Renal pelvis (tissue), 3 donors: ENCODE results near the gene ACRBP. TPM values are rescaled to one million over a fixed set of nuclear protein-coding genes. Genes with fewer than 3 reads are reported as not detected.

Source experiments
- polyA plus RNA-seq, 3 donors: library from polyadenylated mRNA; unstranded; fragments of 120-200 nt; gene quantifications; one replicate each; pipeline ENCODE4 v1.2.1, GENCODE V29; 2013; ENCODE audit not compliant: insufficient read length in 3 of 3

The ACRBP gene
- polyA plus RNA-seq, 3 donors, result 4.6 to 8.0 (median 7.7) TPM

Other genes starting within 250 kb of the ACRBP start
- 1 to 10 TPM in 2 of 3 donors, under 1 TPM in 1; 0.83 to 2.6 (median 2.2) TPM for gene CD27, start 202.5 kb downstream of the ACRBP start, polyA plus RNA-seq
- 10 to 100 TPM; 16.0 to 18.8 (median 17.8) TPM for gene TAPBPL, start 195.4 kb downstream of the ACRBP start, polyA plus RNA-seq
- gene VAMP1, start 176.8 kb downstream of the ACRBP start, polyA plus RNA-seq, result 10 to 100 TPM; 10.7 to 14.8 (median 11.4) TPM
- 100 to 1,000 TPM; 159 to 189 (median 172) TPM for gene MRPL51, start 154.2 kb downstream of the ACRBP start, polyA plus RNA-seq
- 10 to 100 TPM; 62.2 to 76.7 (median 70.6) TPM for gene NCAPD2, start 153.3 kb downstream of the ACRBP start, polyA plus RNA-seq
- 1,000 to 10,000 TPM; 2,127 to 2,548 (median 2,322) TPM for gene GAPDH, start 112.9 kb downstream of the ACRBP start, polyA plus RNA-seq
- gene IFFO1, start 91.4 kb downstream of the ACRBP start, polyA plus RNA-seq, result 10 to 100 TPM; 17.1 to 19.6 (median 18.9) TPM
- 10 to 100 TPM; 24.3 to 39.7 (median 37.4) TPM for gene NOP2, start 79.1 kb downstream of the ACRBP start, polyA plus RNA-seq
- gene CHD4, start 40.1 kb downstream of the ACRBP start, polyA plus RNA-seq, result 100 to 1,000 TPM; 307 to 315 (median 315) TPM
- gene LPAR5, start 11.5 kb downstream of the ACRBP start, polyA plus RNA-seq, result 1 to 10 TPM; 1.1 to 1.5 (median 1.4) TPM
- 100 to 1,000 TPM; 112 to 119 (median 119) TPM for gene ING4, start 15.7 kb upstream of the ACRBP start, polyA plus RNA-seq
- gene ZNF384, start 41.9 kb upstream of the ACRBP start, polyA plus RNA-seq, result 100 to 1,000 TPM in 2 of 3 donors, 10 to 100 TPM in 1; 82.7 to 105 (median 102) TPM
- gene PIANP, start 53.4 kb upstream of the ACRBP start, polyA plus RNA-seq, result 10 to 100 TPM; 12.8 to 15.3 (median 14.3) TPM
- 10 to 100 TPM; 68.4 to 70.3 (median 69.4) TPM for gene COPS7A, start 76.6 kb upstream of the ACRBP start, polyA plus RNA-seq
- gene MLF2, start 105.7 kb upstream of the ACRBP start, polyA plus RNA-seq, result 100 to 1,000 TPM; 213 to 247 (median 244) TPM
- 100 to 1,000 TPM; 589 to 718 (median 618) TPM for gene PTMS, start 118.9 kb upstream of the ACRBP start, polyA plus RNA-seq
- 1 to 10 TPM; 1.1 to 2.0 (median 1.4) TPM for gene LAG3, start 125.1 kb upstream of the ACRBP start, polyA plus RNA-seq
- 10 to 100 TPM; 31.0 to 33.1 (median 32.1) TPM for gene CD4, start 142.1 kb upstream of the ACRBP start, polyA plus RNA-seq
- 10 to 100 TPM; 33.9 to 36.0 (median 35.9) TPM for gene GPR162, start 174.4 kb upstream of the ACRBP start, polyA plus RNA-seq
- 10 to 100 TPM; 35.2 to 48.0 (median 38.3) TPM for gene P3H3, start 181.0 kb upstream of the ACRBP start, polyA plus RNA-seq
- gene GNB3, start 193.5 kb upstream of the ACRBP start, polyA plus RNA-seq, result 10 to 100 TPM in 1 of 3 donors, 1 to 10 TPM in 2; 7.0 to 13.0 (median 9.9) TPM
- gene CDCA3, start 203.9 kb upstream of the ACRBP start, polyA plus RNA-seq, result 10 to 100 TPM; 27.2 to 37.0 (median 29.7) TPM
- gene USP5, start 204.7 kb upstream of the ACRBP start, polyA plus RNA-seq, result 10 to 100 TPM; 60.3 to 70.2 (median 69.8) TPM
- gene TPI1, start 220.1 kb upstream of the ACRBP start, polyA plus RNA-seq, result 100 to 1,000 TPM; 560 to 690 (median 592) TPM
- gene SPSB2, start 225.9 kb upstream of the ACRBP start, polyA plus RNA-seq, result 10 to 100 TPM; 14.8 to 16.8 (median 16.8) TPM